ENCODE data around the gene SH3RF3. TPM values are rescaled to one million over a fixed set of nuclear protein-coding genes. Genes with fewer than 3 reads are reported as not detected.

The SH3RF3 gene
- total RNA-seq, 3 donors from 2014 or later (not counting 1 experiment from before 2014, with no cell fraction given): 0.23 to 0.61 (median 0.34) TPM

DNA sequence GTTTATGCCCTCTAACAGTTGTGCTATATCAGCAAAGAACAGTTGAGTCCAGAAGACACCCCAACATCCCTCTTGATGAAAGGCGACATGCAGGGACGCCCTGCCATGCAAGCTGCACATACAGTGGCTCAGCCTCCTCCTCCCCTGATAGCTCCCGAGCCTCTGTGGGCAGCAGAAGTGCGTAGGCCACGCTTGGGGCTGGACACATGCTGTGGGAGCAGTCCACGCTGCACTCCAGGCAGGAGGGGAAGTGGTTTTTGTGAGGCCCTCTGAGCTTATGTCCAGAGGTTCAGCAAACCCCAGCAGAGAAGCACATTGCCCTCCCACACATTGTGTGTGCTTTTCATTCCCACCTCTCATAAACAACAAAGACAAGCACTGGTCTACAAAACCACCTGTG lies 322.7 kb downstream of the SH3RF3 start:
- no peaks in the 10 kb centered on the region for H3K9me3 Mint-ChIP-seq
- peak overlapping the region in 1 of 2 donors; percentile 53 for H3K27ac Mint-ChIP-seq
- Histone ChIP-seq H3K27me3 (ENCODE audit: control insufficient read depth, insufficient read depth, low read length) (no peaks in the 10 kb centered on the region), H3K4me3 (ENCODE audit: low read length) (no peak overlapping the region), H3K27ac (ENCODE audit: low read length) (no peak overlapping the region), H3K9me3 (ENCODE audit: control insufficient read depth, insufficient read depth, low read length) (no peaks in the 10 kb centered on the region), H3K36me3 (ENCODE audit: control insufficient read depth, insufficient read depth, low read length) (no peaks in the 10 kb centered on the region), H3K4me1 (ENCODE audit: control insufficient read depth, insufficient read depth, low read length) (peaks cover 13% of the 10 kb centered on the region)
- H3K4me3 Mint-ChIP-seq: no peak overlapping the region
- no peak for DNase-seq
- H3K27me3 Mint-ChIP-seq (ENCODE audit: low read depth in 2 of 2): peaks cover 0 to under 1% of the 10 kb centered on the region in 2 donors
- no peak for ATAC-seq
- TF ChIP-seq, protein P1, sequence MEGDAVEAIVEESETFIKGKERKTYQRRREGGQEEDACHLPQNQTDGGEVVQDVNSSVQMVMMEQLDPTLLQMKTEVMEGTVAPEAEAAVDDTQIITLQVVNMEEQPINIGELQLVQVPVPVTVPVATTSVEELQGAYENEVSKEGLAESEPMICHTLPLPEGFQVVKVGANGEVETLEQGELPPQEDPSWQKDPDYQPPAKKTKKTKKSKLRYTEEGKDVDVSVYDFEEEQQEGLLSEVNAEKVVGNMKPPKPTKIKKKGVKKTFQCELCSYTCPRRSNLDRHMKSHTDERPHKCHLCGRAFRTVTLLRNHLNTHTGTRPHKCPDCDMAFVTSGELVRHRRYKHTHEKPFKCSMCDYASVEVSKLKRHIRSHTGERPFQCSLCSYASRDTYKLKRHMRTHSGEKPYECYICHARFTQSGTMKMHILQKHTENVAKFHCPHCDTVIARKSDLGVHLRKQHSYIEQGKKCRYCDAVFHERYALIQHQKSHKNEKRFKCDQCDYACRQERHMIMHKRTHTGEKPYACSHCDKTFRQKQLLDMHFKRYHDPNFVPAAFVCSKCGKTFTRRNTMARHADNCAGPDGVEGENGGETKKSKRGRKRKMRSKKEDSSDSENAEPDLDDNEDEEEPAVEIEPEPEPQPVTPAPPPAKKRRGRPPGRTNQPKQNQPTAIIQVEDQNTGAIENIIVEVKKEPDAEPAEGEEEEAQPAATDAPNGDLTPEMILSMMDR (IDR thresholded peaks at IDR 0.05): no peak
- no peaks in the 10 kb centered on the region for H3K36me3 Mint-ChIP-seq
- intact Hi-C loops (cut with micrococcal nuclease): no loop called here
- H3K4me1 Mint-ChIP-seq: peaks cover 7 to 9% of the 10 kb centered on the region in 2 donors
- WGBS (ENCODE audit: insufficient coverage): 58% methylated on average over 4 of the region's 6 CpGs

DNA sequence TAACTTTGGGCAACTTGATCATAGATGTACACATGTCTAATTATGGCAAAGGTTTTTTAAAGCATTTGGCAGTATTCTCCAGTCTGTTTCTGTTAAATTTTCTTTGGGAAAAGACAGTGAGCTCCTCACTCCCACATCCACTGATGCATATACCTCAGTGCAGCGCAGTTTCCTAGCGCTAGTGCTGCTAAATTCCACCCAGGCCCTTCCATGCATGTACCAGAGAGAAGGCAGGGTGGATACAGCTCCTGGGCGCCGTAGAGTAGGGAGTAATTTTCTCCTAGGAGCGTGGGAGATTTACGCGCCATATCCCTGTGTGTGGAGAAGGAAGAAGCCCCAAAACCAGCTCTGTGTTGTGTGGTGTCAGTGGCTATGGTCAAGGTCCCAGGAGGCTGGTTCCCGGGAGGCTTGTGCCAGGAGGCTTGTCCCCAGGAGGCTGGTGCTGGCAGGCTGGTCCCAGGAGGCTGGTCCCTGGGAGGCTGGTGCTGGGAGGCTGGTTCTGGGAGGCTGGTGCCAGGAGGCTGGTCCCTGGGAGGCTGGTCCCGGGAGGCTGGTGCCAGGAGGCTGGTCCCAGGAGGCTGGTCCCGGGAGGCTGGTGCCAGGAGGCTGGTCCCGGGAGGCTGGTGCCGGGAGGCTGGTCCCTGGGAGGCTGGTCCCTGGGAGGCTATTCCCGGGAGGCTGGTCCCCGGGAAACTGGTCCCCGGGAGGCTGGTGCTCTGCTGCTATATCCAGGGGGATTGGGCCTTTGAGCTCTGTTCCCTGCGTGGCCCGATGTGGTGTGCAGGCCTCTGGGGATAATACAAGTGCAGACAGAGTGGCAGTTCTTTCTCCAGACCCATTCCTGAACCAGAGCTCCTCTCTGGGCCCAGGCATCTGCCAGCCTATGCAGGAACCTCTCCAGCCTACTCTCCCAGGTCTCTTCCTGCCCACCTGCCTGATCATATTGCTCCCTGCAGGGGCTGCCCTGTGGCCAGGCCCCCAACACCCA lies 323.6 kb downstream of the SH3RF3 start:
- no peak for DNase-seq
- no peaks in the 10 kb centered on the region for H3K27me3 ChIP-seq (ENCODE audit: control insufficient read depth, insufficient read depth, low read length)
- no peak for ATAC-seq
- TF ChIP-seq, protein P1 (IDR thresholded peaks at IDR 0.05): no peak
- no peaks in the 10 kb centered on the region for H3K36me3 ChIP-seq (ENCODE audit: control insufficient read depth, insufficient read depth, low read length)
- no peak overlapping the region for H3K4me3 ChIP-seq (ENCODE audit: low read length)
- H3K9me3 ChIP-seq (ENCODE audit: control insufficient read depth, insufficient read depth, low read length): no peaks in the 10 kb centered on the region
- WGBS (ENCODE audit: insufficient coverage): 95% methylated on average over 17 of the region's 17 CpGs
- peaks cover 13% of the 10 kb centered on the region for H3K4me1 ChIP-seq (ENCODE audit: control insufficient read depth, insufficient read depth, low read length)
- peaks cover 0 to 2% of the 10 kb centered on the region in 2 donors for H3K27me3 Mint-ChIP-seq (ENCODE audit: low read depth in 2 of 2)
- H3K9me3 Mint-ChIP-seq: no peaks in the 10 kb centered on the region
- H3K27ac Mint-ChIP-seq: no peak overlapping the region
- intact Hi-C loops (cut with micrococcal nuclease): no loop called here
- peaks cover 7 to 9% of the 10 kb centered on the region in 2 donors for H3K4me1 Mint-ChIP-seq
- no peak overlapping the region for H3K4me3 Mint-ChIP-seq
- H3K36me3 Mint-ChIP-seq: no peaks in the 10 kb centered on the region
- no peak overlapping the region for H3K27ac ChIP-seq (ENCODE audit: low read length)

DNA sequence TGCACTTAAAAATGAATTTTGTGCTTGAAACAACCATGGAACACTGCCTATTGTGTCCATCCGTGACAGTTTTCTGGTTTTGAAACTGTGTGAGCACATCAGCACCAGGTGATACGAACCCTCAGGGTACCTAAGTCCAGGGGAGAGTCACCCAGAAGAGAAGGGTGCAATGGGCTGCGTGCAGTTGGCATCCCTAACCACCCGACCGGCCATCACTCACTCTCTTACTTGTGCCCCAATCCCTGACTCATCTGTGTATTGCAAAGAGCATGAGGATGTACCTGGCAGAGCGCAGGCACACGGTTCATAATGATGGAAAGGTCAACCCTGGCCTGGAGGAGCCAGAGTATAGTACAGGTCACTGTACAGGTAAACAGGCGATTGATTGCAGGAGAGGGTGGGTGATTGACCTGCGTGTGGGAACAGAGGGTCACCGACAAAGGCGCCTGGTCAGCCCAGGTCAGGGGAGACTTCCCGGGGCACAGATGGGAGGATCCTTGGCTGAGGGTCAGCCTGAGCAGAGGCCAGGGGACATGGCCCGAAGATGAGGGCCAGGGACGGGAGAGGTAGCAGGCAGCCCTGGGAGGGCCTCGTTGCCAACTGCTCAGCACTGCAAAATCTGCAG lies 324.5 kb downstream of the SH3RF3 start:
- Mint-ChIP-seq H3K9me3 (no peaks in the 10 kb centered on the region), H3K4me3 (no peak overlapping the region), H3K27me3 (ENCODE audit: low read depth in 2 of 2) (peaks cover 0 to 2% of the 10 kb centered on the region in 2 donors), H3K4me1 (peaks cover 7 to 9% of the 10 kb centered on the region in 2 donors), H3K27ac (no peak overlapping the region), H3K36me3 (no peaks in the 10 kb centered on the region)
- no peaks in the 10 kb centered on the region for H3K27me3 ChIP-seq (ENCODE audit: control insufficient read depth, insufficient read depth, low read length)
- H3K4me1 ChIP-seq (ENCODE audit: control insufficient read depth, insufficient read depth, low read length): peaks cover 13% of the 10 kb centered on the region
- no peak for DNase-seq
- intact Hi-C loops (cut with micrococcal nuclease): no loop called here
- H3K9me3 ChIP-seq (ENCODE audit: control insufficient read depth, insufficient read depth, low read length): no peaks in the 10 kb centered on the region
- H3K27ac ChIP-seq (ENCODE audit: low read length): no peak overlapping the region
- no peak for ATAC-seq
- WGBS (ENCODE audit: insufficient coverage): 86% methylated on average over 15 of the region's 15 CpGs
- no peak overlapping the region for H3K4me3 ChIP-seq (ENCODE audit: low read length)
- no peaks in the 10 kb centered on the region for H3K36me3 ChIP-seq (ENCODE audit: control insufficient read depth, insufficient read depth, low read length)
- TF ChIP-seq, protein P1 (IDR thresholded peaks at IDR 0.05): no peak
